HG02852 (cell line): ENCODE results near the gene ERC2.

Experiments
- ATAC-seq: cut with Tn5 transposase; IDR thresholded peaks from one replicate; pipeline ENCODE4 v1.9.1; 2021; ENCODE audit warnings: mild to moderate bottlenecking, moderate library complexity; ENCODE audit not compliant: unreplicated experiment

The ERC2 gene

GRCh38 chr3:56260262-56260661, 208.0 kb downstream of the ERC2 start:
- no peak for ATAC-seq

- ATAC-seq, result no peak
Measured at GRCh38 chr3:56257826-56258225, 210.4 kb downstream of the ERC2 start.

- no peak for ATAC-seq
Measured at GRCh38 chr3:56254835-56255234, 213.4 kb downstream of the ERC2 start.

GRCh38 chr3:56253941-56254665, 214.2 kb downstream of the ERC2 start:
- ATAC-seq, result no peak

- no peak for ATAC-seq
Measured at GRCh38 chr3:56251343-56251945, 216.8 kb downstream of the ERC2 start.

GRCh38 chr3:56248021-56248420, 220.2 kb downstream of the ERC2 start:
- ATAC-seq, result no peak

- ATAC-seq, result no peak
Measured at GRCh38 chr3:56238299-56238698, 230.0 kb downstream of the ERC2 start.

GRCh38 chr3:56233742-56234141, 234.5 kb downstream of the ERC2 start:
- no peak for ATAC-seq

GRCh38 chr3:56229311-56229710, 239.0 kb downstream of the ERC2 start:
- no peak for ATAC-seq

- ATAC-seq, result no peak
Measured at GRCh38 chr3:56222866-56223265, 245.4 kb downstream of the ERC2 start.

GRCh38 chr3:56219894-56220805, 248.1 kb downstream of the ERC2 start:
- no peak for ATAC-seq

- no peak for ATAC-seq
Measured at GRCh38 chr3:56209982-56210751, 258.1 kb downstream of the ERC2 start.

- no peak for ATAC-seq
Measured at GRCh38 chr3:56207922-56208321, 260.3 kb downstream of the ERC2 start.

GRCh38 chr3:56205406-56205805, 262.9 kb downstream of the ERC2 start:
- ATAC-seq, result no peak

GRCh38 chr3:56202997-56203396, 265.3 kb downstream of the ERC2 start:
- ATAC-seq, result no peak

GRCh38 chr3:56201407-56201806, 266.9 kb downstream of the ERC2 start:
- ATAC-seq, result no peak

- ATAC-seq, result no peak
Measured at GRCh38 chr3:56200251-56200650, 268.0 kb downstream of the ERC2 start.

- no peak for ATAC-seq
Measured at GRCh38 chr3:56197991-56198390, 270.3 kb downstream of the ERC2 start.

GRCh38 chr3:56197259-56197965, 270.9 kb downstream of the ERC2 start:
- ATAC-seq, result no peak

GRCh38 chr3:56196700-56197099, 271.6 kb downstream of the ERC2 start:
- ATAC-seq, result no peak
